ENCODE data around the gene HSPA4L.

The HSPA4L gene

DNA sequence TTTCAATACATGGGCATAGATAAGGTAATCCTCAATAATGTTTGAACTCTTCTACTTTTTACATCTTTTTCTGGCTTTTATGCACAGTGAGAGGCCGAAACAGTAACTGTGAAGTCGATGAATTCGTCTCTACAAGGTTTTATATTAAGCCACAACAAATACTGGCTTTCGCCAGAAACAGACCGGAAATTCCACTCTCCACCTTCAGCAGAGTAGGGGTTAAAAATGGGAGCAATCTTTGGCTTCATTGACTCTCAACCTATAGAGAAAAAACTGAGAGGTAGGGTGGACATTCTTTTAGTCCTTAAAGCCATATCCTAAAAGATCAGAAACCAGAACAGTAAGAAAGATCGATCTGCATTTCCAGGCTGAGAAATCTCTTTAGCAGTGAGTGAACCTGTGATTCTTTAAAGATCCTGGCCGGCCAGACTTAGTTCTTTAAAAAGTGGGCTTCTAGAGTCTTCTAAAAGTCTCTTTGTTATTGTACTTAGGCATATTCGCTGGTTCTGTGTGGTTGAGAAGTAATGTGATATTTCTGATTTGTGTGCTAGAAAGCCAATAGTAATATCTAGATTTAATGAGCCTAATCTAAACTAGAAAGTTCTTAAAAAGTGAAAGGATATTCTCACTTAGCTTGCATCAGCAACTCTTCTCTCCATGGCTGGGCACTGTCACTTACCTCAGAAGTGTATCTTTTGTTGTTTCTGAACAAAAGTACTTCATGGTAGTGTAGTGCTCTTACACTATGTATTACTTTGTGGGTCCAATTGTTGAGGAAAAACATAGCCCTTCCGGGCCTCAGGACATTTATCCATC, 2.0 kb downstream of the HSPA4L start:
- no peak for DNase-seq

DNA sequence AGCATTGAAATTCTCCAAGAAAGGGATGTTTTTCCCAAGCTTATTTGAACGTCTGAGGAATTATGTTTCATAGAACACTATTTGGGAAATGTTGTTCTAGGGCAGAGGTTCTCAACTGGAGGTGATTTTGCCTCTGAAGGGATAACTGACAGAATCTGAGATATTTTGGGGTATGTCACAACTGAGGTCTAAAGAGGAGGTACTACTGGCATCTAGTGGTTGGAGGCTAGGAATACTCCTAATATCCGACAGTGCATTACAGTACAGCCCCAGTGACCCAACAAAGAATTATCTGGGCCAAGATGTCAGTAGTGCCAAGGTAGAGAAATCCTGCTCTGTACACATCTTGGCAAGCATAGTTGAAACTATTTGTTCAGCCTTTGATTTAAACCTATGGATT, 6.4 kb downstream of the HSPA4L start:
- DNase-seq: no peak

DNA sequence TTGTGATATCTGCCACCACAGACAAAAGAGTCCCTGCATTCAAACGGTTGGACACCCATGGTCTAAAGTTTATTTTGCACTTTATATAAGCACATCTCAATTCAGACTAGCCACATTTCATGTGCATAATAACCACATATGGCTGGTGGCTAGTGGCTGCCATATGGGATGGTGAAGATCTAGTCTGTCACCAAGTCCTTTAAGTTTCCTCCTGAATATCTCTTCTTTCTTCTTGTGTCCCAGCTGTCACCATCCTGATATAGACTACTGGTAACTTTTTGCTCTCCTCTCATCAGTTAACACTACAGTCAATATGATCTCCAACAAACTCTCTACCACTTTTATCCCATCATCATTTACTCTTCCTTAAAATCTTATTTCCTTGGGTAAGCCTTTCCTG, 9.3 kb downstream of the HSPA4L start:
- no peak for DNase-seq

DNA sequence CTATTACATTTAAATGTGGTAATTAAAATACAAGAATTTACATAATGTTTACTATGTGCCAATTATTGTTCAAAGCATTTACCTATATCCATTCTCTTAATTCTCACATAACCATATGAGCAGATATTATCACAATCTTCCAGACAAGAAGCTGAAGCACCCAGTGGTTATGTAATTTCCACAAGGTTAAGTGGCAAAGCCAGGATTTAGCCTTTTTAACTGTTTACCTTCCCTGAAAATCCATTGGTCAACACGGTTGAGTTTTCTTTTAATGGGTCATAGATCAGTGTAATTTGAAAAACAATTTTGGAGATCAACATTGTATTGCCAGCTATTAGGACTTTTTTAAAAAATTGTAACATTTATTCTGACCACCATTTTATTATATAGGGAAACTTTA, 11.4 kb downstream of the HSPA4L start:
- DNase-seq: no peak

DNA sequence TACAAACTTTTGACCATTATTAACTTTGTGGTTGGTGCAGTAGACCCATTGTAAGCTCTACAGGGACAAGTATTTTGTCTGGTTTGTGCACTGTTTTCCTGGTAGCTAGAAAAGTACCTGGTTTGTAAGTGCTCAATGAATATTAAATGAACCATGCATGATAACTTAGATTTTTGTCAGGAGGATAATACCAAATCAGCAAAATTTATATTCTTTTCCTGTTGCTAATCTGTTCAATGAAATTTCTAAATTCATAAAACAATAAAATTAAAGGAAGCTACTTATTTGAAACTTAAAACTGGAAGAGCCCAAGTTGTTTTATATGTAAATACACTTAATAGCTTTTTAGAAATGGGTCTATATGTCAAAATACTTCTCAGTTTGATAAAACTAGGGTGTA, 17.6 kb downstream of the HSPA4L start:
- no peak for DNase-seq

DNA sequence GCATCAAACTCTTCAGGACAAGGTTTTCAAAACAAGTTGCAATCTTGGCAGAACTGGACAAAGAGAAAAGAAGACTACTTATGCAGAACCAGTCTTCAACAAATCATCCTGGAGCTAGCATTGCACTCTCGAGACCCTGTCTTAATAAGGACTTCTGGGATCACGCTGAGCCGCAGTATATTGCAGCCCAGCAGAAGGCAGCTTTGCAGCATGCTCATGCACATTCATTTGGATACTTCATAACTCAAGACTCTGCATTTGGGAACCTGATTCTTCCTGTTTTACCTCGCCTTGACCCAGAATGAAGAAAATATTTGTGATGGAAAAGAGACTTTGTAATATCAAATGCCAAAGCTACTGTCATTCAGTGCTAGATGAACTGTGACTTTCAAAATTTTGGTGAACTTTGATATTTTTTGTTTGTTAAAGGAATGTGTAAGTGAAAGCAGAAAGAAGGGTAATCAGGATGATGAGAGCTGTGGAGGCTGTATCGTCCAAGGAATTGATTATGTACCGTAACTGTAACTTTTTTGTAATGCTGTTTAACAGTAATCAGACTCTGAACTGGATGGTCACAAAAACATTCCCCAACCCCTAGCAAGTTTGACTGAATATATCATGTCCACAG, 27.2 kb downstream of the HSPA4L start:
- DNase-seq: no peak

DNA sequence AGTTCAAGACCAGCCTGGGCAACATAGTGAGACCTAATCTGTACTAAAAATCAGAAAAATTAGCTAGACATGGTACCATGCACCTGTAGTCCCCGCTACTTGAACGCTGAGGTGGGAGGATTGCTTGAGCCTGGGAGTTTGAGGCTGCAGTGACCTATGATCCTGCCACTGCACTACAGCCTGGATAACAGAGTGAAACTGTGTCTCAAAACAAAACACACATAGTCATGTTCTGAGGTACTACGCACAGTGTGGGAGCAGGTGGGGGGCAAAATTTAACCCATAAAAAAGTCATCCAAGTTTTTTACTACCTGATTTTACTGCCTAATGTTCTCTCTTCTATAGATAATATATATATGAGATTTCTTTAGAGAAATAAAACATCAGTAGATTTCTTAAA, 28.4 kb downstream of the HSPA4L start:
- no peak for DNase-seq

DNA sequence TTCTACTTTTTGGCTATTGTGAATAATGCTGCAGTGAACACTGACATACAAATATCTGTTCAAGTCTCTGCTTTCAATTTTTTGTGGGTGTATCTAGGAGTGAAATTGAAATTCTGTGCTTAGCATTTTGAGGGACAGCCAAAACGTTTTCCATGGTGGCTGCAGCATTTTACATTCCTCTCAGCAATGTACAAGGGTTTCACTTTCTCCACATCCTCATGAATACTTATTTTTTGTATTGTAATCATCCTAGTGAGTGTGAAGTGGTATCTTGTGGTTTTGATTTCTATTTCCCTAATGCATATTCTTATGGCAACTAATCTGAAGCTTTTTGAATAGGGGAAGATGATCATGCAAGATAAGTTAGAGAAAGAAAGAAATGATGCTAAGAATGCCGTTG, 40.3 kb downstream of the HSPA4L start:
- no peak for DNase-seq

DNA sequence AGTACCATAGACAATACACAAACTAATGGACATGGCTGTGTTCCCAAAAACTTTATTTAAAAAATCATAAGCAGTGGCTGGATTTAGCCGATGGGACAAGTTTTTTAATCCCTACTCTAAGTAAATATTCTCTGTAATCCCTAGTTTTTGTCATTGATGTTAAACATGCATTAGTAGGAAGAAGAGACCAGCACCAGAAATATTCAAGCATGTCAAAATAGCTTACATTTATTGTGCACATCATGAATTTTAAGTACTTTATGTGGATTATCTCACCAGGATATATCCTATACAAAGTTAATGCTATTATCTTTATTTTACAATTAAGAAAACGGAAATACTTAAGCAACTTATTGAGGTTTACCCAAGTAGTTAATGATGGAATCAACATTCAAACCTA, 46.0 kb downstream of the HSPA4L start:
- no peak for DNase-seq

DNA sequence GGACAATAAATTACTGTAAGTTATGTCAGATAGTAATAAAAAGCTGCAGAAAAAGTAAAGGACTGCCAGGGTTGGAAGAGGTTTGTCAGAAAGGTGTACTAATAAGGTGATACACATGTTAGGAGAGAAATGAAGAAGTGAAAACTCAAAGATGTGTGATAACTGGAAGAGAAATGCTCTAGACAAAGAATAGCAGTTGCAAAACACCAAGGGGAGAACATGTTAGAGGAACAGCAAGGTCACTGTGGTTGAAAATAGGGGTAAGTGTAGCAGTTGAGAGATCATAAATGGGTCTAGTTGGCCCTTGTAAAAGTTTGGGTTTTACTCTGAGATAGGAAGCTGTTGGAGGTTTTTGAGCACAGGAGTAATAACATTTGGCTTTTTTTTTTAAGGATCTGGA, 46.9 kb downstream of the HSPA4L start:
- DNase-seq: no peak

DNA sequence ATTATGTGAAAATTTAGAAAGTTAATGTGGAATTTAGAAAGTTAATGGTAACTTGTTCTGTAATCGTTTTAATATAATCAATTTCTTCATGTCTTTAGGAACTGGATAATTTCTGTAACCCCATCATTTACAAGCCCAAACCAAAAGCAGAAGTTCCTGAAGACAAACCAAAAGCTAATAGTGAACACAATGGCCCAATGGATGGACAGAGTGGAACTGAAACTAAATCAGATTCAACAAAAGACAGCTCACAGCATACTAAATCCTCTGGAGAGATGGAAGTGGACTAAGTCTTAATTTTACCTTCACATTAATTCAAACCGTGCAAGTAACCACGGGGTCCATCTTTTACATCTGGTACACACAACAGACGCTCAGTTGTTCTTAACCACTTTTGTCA, 50.5 kb downstream of the HSPA4L start:
- DNase-seq: no peak

DNA sequence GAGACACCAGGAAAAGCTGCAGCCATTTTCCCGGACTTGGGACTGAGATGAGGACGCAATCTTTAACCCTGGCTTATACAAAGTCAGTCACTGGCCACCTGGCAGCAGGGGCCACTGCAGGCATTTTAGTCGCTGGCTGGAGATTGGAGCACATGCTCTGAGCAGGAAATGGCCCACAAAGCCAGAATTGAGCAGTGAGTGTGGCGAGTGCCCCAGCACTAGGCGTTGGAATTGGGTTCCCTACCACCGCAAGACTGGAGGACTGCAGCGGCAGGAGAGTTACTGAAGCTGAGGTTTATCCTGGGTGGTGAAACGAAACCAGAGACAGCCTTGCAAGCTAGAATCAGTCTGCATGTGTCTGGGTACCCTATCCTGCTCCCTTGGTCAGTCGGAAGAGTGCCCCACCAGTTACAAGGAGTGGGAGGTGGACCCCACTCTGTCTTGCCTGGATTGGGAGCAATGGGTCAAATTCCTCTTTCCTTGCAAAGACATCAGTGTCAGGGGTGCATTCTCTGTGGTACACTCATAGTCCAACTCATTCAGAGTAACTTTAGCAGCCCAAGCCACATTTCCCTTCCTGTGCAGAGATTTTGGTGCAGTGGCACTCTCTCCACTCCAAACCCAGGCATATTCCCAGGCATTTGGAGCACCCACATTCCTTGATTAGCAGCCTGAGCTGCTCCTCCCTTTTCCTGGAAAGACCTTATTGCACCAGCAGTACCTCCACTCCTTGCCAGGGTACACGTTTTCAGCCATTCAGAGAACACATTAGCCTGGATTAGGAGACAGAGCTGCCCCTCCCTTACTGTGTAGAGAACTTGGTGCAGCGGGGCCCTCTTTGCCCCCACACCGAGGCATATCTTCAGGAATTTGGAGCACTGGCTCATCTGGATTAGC, 61.8 kb downstream of the HSPA4L start:
- no peak for DNase-seq

DNA sequence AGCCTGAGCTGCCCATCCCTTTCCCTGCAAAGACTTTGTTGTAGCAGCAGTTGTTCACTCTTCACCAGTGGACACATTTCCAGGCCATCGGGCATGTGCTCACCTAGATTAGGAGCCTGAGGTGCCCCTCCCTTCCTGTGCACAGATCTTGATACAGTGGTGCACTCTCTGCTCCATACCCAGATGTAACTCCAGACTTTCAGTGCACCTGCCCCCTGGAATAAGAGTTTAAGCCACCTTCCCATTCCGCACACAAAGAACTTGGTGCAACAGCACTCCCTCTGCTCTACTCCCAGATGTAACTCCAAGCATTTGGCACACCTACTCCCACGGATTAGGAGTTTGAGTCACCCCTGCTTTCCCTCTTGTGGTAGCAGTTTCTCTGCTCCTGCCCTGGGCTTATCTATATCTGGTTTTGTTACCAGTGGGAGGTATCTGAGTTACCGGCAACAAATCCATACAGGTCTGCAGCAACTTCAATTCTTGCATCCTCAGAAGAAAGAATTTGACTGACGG, 62.5 kb downstream of the HSPA4L start:
- DNase-seq: no peak

DNA sequence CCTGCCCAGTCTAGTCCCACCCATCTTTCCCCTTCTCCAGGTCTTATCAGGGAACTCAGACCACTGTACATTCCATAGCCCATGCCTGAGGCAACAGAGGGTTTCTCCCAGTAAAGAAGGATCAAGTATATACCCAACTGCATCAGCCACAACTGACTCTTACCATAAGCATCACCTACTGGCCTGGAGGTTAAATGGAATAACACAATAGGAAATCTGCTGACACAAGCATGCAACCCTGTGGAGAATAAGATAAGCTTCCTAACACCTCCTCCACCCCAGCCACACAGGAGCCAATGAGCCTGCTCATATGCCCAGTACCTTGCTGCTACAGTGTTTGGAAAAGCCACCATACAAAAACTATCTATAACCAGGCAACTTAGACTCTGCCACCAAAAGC, 63.9 kb downstream of the HSPA4L start:
- no peak for DNase-seq

DNA sequence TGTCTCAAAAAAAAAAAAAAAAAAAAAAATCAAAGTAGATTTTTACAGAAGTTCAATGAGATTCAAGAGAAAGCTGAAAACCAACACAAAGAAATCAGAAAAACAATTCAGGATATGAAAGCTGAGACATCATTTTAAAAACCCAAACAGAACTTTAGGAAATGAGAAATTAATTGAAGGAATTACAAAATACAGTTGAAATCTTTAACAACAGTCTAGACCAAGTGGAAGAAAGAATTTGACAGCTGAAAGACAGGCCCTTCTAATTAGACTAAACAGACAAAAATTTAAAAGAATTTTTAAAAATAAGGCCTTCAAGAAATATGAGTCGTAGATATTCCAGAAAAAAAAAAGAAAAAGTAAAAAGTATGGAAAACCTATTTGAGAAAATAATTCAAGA, 64.6 kb downstream of the HSPA4L start:
- no peak for DNase-seq

DNA sequence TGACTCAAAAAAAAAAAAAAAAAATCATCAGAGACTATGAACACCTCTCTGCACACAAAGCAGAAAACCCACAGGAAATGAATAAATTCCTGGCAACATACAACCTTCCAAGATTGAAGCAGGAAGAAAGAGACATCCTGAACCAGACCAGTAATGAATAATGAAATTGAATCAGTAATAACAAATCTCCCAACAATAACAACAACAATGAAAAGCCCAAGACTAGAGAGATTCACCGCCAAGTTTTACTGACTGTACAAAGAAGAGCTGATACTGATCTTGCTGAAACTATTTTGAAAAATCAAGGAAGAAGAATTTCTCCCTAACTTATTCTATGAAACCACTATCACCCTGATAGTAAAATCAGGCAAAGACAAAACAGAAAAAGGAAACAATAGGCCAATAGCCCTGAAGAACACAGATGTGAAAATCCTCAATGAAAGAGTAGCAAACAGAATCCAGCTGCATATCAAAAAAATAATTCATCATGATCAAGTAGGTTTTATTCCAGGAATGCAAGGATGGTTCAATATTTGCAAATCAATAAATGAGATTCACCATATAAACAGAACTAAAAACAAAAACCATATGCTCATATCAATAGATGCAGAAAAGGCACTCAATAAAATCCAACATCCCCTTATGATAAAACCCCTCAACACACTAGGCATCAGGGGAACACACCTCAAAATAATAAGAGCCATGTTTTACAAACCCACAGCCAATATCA, 67.5 kb downstream of the HSPA4L start:
- no peak for DNase-seq

DNA sequence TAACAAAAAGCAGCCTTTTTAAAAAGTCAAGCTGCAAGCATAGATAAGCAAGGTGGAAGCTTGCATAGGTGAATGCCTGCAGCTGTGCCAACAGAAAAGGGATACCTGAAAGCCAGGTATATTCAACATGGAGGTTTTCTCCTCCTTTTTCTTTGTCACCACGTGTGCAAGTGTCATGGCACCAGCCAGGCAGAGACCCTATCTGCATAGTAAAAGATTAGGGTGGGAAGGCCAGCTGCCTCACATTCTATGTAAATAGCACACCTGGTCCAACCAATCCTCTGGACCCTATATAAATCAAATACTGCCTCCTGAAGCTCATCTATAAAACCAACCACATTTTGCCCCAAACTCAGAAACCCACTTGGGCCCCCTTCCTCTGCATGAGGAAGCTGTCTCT, 70.5 kb downstream of the HSPA4L start:
- no peak for DNase-seq

DNA sequence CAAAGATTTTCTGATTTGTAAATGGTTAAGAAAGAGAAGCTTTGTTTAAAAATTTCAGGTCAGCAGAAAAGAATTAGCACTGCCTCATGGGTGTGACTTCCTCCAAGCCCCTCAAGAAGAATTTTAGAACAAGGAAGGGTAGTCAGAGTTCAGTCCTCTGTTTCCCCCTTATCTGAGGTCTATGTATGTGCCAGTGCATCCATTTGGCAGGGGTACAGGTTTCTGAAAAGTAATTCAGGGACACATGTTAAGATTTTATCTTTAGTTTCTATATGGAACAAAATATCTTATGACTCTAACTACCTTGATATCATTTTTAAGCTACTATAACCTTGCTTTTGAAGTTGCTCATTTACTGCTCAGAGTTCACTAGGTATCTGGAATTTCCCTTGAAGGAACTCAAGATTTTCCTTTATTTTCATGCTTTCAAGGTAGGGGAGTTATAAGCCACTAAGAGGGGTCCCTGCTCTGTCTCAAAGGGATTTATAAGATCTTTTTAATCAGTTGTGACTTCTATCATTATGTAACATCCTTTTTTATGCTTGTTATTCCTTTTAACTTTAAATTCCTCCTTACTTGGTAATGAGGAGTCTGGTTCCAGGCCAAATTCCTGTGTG, 74.2 kb downstream of the HSPA4L start:
- DNase-seq: no peak

DNA sequence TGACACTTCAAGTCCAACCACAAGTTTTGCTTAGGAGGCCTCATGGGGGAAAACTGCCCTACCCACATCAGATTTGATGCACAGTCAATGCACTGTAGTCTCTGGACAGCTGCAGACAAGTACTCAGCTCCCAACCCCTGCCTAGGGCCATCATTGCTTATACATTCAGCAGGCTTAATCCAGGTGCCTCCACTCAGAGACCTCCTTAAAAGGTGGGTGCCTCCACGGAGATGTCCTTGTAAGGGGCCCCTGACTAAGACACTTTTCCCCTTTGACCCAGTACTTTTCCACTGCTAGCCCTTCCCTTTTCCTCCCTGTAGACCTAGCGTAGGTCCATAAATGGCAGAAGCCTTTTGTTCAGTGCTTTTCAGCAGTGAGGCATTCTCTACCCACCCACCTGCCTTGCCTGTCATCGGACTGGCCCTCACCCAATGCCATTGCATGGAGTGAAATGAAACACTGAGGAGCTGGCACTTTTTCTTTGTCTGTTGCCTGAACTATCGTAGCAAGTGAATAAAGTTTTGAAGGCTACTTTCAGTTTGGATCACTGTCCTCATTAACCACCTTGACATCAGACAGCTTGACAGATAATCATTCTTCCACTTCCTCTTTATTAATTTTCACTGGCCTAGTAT, 74.8 kb downstream of the HSPA4L start:
- DNase-seq: no peak

DNA sequence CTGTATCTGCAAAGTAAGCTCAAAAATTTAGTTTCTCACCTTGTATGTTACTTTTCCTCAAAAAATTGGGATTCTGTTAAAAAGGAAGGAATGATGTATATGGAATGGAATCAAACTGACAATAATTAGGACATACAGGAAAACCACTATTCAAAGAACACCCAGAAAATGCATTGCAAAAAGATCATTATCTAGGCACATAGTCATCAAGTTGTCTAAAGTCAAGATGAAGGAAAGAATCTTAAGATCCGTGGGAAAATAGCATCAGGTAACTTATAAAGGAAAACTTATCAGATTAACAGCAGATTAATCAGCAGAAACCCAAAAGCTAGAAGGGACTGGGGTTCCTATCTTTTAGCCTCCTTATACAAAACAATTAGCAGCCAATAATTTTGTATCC, 75.5 kb downstream of the HSPA4L start:
- no peak for DNase-seq

DNA sequence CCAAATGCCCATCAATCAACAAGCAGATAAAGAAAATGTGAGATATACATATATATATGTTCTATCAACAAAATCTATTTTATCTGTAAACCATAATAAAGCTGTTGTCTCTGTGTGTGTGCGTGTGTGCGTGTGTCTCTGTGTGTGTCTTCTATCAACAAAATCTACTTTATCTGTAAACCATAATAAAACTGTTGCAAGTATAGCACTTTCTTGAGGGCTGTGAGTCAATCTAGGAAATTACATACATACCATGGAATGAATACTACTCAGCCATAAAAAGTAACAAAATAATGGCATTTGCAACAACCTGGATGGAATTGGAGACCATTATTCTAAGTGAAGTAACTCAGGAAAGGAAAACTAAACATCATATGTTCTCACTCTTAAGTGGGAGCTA, 86.1 kb downstream of the HSPA4L start:
- no peak for DNase-seq

DNA sequence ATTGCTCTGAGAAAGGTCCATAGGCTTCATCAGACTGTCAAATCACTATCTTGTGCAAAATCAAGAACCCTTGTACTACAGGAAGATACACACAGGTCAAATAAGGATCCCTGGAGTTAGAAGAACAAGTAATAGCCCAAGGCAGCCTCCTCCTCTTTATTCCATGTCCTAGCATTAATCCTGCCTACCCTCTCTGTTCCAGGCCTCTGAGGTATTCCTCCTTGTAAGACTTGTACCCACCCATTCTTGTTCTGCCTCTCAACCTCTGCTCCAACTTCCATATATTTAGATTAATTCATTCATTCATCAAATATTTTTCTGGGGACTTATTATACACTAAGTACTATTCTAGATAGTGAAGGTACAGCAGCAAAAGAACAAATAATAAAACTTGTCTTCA, 88.2 kb downstream of the HSPA4L start:
- no peak for DNase-seq
